Eye (tissue), 1 donor: ENCODE results near the gene SPOCK2.

Source experiments
- DNase-seq: peaks from one replicate; pipeline ENCODE4 v3.0.0-alpha.2; 2015

Gene SPOCK2

DNA sequence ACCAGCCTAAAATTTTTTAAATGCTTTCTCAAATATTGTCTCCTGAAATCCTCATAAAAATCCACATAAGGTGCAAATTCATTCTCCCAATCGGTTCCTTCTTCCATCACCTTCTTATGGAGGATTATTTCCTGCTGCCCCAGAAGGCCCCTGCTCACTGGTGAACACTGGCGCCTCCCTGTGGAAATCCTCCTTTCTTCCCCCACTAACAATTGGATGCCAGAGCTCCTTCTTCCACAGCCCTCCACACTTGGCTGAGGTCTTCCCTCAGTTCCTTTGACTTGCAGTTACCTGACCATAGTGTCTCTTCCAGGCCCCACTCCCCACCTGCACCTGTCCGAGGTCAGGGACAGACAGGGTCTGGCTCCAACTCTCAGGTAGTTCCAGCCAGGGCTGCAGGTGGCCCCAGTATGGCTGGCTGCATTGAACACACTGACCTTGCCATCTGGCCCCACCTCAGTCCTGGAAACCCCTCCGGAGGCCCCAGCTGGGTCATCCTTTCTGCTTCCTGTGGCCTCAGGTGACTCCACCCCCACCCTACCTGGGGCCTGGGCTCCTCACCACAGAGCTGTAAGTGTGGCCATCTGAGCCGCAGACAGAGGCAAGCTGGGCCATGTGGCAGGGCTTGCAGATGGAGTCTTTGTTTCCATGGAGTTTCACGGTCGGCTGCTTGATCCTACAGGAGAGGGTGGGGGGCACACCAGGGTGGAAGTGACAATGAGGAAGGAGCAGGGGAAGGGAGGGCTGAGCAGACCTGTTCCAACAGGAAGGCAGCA is 18.4 kb downstream of the SPOCK2 start:
- peak; percentile 92 for DNase-seq

DNA sequence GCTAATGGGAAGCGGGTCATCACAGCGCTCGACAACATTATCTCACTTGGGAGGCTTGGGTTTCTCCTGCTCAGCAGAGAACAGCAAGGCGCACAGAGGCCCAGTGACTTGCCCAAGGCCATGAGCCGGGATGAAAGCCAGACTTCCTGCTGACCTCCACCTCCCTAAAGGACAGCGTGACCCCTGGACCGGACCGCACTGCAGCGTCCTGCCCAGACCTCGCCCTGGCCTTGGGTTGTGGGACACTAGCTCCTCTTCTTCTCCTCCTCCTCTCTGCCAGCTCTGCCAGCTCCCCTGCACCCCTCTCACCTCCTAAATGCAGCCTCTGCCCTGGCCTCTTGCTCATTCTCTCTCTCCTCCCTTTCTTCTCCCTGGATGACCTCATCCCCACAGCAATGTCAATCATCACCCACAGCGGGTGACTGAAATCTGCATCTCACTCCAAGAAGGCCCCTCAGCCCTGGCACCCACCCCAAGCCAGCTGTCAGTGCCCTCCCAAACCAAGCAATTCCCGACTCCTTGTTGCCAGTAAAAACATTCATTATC is 19.4 kb downstream of the SPOCK2 start:
- peak; percentile 77 for DNase-seq

DNA sequence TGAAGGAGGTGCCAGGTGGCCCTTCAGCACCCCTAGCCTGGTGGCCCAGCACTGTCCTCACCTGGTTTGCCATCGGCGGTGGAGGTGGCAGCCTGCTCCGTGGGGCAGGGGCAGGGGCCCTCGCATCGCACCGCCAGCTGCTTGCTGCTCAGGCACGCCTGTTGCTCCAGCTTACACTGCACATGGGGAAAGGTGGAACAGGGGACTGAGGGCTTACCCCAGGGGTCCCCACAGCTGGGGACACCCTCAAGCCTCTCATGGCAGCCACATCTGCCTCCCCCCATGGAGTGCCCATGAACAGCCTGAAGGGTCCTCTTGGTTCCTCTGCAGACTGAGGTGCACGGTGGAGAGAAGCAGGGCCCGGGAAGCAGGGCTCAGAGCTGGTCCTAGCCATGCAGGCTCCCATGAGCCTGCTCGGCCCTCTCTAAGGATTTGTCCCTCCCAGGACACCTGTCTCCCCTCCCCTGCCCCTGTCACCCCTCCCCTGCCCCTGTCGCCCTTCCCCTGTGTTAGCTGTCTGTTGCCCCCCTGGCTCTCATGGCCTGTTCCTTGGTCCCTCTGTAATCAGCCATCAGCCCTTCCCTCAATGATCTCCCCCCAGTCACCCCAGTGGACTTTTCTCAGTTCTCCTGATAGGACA is 20.1 kb downstream of the SPOCK2 start:
- DNase-seq = no peak

DNA sequence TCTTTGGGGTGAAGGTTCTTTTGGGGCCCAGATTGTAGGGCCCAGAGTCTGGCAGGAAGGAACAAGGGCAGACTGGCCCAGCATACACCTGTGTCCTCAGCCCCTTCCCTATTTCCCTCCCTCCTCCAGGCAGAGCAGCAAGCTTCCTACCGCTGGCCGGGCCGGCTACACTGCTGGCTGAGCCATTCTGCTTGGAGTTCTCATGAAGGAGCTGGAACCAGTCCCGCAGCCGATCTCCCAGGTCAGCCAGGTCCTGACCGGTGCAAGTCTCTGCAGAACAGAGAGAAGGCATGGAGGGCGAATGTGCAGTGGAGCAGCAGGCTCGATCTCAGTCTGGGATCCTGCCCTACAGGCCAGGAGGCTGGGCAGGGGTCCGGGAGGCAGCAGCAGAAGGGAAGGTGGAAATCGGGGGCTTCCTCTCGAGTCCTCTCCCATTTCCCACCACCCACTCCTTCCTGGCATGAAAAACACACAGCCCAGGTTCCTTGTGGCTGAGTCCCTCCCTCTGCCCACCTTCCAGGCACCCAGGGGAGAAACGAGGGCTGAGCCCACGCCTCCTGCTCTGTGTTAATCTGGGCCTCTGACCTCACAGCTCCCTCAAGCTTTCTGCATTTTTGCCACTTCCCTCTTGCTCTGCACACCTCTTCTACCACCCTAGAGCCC is 20.8 kb downstream of the SPOCK2 start:
- no peak for DNase-seq

DNA sequence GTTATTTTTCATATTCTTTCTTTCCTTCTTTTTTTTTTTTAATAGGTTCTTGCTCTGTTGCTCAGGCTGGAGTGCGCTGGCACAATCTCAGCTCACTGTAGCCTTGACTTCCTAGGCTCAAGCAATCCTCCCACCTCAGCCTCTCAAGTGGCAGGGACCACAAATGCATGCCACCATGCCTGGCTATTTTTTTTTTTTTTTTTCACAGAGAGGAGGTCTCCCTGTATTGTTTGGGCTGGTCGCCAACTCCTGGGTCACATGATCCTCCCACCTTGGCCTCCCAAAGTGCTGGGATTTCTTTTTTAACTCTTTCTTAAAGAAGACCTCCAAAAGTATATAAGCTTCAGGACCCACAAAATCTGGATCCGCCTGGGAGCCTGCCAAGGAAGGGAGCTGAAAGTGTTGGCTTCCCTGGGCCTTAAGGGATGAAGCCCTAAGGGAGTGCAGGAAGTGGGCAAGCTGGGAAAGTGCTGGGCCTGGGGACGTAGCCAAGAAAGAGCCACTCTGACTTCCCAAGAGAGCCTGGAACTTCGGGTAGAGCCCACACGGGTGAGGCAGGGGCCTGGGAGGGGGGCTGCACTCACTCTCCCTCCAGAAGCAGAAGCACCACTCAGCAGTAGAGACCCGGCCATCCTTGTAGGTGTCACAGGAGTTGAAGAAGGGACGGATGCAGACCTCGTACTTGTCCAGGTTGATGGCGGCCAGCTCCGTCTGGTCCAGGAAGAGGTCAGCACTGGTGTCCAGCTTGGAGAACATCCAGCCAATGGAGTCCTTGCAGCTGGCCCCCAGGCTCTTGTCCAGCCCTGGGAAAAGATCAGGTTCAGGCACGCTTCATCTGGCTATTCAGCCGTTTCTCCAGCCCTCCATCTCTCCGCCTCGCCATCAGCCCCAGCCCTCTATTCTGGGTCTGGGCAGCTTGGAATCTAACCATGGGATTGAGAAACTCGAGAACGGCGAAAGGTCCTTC is 21.8 kb downstream of the SPOCK2 start:
- no peak for DNase-seq

DNA sequence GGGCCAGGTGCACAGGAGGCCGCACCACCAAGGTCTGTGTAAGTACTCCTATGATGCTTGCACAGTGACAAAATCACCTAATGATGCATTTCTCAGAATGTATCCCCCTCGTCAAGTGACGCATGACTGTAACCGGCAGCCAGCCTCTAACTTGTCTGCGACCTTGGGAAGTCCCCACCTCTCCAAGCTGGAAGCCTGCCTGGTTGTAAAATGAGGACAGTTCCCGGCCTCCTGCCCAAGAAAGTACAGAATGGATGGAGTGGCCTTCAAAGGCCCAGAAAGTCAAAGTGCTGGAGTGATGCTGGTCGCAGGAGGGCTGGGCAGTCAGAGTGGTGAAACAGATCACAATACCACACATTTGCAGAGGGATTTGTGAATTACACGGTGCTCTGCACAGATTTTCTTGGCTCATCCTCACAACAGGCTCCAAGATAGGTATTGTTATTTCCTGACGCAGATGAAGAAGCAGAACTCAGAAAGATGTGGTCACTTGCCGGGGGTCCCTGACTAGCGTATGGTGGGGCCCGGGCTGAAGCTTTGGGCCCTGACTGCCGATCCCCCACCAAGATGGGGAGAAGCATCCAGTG is 22.8 kb downstream of the SPOCK2 start:
- DNase-seq = no peak

DNA sequence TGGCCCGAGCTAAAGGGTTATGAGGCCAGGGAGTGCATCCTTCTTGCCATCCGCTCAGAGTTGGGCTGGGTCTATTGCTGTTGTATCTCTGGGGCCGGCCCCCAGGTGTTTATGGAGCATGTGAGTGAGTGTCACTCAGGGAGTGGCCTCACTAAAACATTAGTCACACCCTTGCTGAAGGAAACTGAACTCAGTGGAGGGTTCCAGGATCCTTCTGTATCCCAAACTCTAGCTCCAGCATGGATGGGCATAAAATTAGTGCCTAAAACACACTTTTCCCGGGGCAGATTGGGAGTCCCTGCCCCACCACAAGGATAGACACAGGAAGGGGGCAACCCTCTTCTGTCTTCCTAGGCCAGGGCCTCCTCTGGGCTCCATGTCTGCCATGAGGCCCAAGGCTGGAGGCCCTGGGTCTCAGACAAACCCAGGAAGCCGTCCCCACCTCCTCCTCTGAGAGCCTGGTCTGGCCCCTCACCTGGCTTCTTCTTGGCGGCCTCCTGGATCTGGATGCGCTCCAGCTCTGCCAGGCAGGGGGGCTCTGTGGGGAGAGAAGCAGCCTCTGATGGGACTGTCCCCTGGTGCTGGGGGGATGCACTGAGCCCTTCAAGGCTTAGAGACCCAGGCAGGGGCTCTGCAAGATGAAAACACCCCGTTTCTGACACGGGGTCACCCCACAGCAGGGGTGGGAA is 24.5 kb downstream of the SPOCK2 start:
- no peak for DNase-seq

DNA sequence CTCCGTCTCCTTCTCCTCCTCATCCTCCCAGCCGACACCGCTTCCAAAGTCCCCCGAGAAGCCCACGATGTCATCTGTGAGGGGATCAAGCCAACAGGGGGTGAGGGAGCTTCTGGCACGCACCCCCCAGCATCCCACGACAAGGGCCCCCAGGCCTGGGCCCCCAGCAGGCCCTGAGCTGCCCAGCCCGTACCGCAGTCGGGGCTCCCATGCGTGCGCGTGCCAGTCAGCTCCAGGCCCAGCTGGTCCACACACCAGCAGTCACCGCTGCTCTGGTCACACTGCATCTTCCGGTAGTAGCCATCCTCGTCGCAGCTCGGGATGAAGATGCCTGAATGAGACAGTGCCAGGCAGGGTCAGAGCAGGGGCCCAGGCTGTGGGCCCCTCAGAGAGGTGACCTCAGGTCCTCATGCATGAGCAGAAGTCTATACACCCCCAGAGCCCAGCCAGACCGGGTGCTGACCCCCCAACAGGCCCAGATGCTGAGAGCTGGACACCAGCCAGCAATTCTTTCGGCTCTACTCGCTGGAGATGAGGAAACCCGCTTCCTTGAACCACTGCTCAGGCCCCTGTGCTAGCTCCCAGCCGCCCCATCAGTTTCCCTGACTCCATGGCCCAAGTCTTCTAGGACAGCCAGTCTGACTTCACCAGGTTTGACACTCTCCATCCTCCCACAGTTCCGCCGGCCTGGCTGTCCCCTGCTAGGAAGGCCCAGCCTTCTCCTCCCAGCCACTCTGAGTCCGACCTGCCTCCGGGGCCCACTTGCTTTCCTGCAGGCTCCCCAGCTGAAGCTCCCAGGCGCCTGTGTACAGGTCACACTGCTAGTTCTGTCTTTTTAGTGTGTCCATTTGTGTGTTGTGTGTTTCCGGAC is 25.3 kb downstream of the SPOCK2 start:
- DNase-seq = no peak

DNA sequence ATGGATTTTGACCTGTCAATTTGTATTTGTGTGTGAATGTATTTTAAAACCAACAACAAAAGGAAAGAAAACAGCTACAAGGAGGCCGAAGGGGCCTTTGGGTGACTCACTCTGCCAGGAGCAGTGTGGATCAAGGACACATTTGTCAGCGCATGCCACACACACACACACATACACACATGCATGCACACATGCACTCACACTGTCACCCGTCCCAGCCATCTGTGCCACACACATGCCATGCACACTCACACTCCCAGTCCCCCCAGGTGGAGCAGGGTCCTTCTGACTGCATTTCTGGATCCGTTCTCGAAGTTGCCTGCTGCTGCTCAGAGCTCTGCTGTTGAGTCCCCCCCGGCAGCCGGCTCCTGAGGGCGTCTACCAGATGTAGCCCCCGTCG is 26.0 kb downstream of the SPOCK2 start:
- peak; percentile 55 for DNase-seq

DNA sequence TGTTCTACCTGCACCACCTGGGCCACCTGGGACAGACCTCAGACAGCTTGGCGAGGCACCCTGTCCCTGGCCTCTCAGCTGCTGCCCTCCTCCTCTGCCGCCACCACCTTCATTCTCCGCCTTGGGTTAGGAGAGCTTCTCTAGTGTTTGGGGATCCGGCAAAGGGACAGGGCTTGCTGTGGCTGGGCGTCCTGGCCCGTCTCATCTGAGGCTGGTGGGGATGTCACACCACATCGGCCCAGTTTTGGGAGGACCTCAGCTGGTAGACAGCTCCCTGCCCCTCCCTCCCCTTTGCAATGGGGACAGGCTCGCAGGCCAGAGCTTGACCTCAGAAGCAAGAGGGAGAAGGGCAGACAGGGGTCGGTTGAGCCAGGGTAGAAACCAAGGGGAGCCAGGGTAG is 26.4 kb downstream of the SPOCK2 start:
- no peak for DNase-seq

DNA sequence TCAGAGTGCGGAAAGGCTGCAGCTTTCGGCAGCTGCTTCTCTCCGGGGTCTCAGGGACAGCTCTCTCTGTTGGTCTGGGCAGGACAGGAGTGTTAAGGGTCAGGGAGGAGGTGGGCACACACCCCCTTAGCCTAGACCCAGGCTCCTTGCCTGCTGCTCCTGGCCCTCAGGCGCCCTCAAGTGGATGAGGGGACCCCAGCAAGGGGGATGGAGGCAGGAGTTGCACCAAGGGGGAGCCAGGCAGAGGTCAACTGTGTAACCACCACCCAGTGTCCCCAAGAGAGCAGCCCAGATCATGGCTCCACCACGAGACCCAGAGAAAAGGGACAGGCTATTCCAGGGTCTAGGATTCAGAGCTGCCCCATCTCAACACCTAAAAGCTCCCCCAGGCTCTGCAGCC is 26.9 kb downstream of the SPOCK2 start:
- DNase-seq = no peak

DNA sequence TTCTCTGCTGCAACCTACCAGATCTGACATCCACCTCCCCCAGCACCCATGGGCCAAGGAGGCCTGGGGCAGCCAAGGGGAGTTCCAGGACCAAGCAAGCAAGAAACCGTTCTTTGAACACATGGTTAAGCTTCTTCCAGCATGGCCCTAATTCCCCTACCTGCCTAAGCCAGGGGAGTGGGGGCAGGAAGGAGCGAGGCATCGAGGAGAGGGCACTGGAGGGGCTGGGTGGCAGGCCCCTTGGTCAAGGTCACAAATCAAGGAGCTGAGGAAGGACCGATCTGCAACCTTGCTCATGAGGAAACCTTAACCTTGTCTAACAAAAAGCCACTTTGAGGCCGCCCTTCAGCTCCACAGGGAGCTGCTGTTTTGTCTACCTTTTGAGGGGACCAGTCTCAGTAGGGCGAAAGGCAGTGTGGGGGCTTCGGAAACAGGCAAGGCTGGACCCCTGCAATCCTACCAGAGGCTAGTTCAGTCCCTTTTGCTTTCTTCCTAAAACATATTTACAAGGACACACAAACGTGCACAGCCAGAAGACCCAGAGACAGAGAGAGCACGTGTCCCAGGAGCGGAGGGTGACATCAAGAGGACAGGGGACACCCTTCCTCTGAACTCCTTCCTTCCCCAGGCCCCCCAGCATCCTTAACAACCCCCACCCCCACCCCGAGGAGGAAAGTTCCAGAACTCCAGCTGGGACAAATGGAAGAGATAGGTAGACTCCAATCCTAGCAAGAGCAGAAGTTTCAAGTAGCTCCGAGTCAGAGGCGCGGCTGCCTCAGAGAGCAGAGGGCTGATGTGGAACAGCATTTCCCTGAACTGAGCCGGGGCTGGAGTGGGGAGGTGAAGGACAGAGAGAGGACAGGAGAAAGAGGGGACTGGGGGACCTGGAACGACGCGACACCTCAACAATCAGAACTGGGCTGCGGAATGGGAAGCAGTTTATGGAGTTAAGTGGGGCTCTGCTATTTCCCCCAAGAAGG is 28.2 kb downstream of the SPOCK2 start:
- no peak for DNase-seq

DNA sequence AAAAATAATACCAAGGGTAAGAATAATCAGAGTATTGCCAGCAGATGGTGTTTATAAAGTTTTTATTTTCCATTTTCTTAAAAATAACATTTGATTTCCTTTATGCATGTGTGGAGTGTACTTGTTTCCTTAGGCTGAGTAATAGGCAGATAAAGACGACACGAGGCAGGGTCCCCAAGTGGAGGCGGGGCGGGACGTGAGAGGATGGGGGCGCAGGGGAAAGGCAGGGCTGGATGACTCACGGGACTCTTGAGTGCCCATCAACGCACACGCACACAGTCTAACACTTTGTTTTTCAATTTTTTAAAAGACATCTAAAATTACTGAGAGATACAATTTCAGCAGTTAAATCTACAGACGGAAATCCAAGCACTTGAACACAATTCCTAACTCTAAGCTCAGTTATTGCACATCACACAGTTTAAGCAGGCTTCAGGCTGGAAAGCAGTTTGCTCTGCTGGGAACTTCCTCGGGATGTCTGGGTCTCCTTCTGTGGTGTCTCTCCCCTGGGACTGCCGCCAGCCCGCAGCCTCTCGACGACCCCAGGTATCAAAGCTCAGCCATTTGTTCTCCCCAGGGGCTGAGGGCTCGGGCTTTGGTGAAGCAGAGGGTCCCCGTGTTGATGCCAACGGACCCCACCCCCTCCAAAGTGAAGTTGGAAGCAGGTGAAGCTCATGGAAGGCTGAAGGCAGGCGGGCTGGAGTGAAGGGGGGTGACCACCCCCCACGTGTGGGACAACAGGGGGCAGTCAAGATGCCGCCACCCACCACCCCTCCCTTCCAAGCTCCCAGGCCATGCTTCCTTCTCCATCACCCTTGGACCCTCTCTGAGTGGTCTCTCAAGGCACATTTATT is 29.1 kb downstream of the SPOCK2 start:
- DNase-seq = no peak

DNA sequence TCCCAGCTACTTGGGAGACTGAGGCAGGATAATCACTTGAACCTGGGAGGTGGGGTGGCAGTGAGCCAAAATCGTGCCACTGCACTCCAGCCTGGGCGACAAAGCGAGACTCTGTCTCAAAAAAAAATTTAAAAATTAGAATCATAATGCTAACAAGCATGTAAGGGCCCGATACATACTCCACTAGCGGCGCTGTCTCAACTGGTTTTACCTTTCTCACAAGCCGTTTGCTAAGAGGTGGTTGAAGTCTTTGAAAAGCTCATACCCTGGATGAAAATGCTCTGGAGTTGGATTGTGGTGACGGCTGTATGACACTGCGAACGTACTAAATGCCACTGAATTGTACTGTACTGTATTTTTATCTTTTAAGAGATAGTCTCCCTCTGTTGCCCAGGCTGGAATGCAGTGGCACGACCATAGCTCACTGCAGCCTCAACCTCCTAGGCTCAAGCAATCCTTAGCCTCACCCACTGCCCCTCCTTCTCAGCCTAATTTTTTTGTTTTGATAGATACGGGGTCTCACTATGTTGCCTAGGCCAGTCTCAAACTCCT is 29.9 kb downstream of the SPOCK2 start:
- DNase-seq = no peak

DNA sequence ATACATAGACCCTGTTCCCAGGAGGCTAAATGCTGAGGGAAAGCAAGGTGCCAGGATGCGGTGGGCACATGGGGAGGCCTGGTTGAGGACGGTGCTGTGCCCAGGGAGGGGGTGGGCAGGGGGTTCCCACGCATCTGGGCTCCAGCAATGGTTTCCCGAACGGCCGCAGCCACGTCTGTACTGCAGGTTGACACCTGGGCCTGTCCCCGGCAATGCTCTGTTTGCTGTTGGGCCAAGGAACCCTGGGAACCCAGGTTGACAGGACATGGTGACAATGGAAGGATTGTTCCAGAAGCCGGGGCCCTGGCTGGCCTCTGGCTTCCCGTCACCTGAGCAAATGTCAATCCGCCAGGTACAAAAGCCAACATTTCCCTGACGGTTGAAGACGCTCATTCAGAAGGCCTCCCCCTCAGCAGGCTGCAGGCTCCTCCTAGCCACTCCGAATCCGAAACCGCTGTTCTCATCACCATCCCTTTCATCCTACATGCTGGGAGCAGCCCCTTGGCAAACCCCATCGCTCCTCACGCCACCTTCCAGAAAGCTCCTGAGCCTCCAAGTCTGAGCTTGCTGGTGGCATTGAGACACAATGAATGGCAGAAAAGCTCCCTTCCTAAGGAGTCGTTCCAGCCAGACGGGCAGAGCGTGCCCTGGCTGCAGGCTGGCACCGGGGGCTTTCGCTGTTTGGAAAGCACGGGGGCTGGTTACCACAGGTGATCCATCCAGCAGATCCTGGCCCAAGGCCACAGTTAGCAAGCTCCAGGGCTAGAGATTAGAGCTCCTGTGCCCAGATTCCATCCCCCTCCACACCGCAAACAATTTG is 31.2 kb downstream of the SPOCK2 start:
- no peak for DNase-seq

DNA sequence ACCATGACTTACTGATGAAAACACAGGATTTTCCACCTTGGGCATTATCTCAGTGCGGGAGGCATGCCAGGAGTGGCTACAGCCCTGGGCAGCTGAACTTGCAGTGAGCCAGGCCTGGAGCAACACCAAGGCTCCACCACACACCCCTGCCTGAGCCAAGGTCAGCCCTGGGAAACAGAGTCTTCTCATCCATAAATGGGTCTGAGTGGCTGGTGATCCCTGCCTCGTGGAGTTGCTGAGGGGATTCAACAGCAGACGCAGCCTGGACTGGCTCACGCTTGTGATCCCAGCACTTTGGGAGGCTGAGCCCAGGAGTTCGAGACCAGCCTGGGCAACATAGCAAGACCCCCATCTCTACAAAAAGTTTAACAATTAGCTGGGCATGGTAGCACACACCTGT is 32.2 kb downstream of the SPOCK2 start:
- DNase-seq = no peak

DNA sequence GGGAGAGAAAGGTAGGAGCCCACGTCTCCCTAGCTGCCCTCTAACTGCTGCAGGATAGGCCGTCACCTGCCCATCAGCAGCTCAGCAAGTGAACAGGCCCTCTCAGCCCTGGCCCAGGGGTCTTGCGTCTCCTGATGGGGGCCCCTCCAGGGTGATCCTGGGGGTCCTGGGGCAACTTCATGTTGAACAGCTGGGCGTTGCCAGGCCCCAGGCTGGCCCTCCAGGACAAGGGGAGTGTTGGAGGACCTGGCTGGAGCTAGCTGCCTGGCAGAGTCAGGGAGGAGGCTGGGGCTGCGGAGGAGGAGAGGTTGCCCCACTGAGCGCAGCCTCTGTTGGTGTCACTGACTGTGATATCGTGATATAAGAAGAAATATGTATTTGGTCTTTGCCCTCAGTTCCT is 34.7 kb downstream of the SPOCK2 start:
- DNase-seq = no peak
